GM15510 (cell line): Measurements from ENCODE around the gene WDR12.

Experiments
- POLR2A ChIP-seq: IDR thresholded peaks from 3 replicates; pipeline ENCODE4 v1.6.1; 2011; ENCODE audit warnings: borderline replicate concordance; ENCODE audit not compliant: insufficient read length; ENCODE audit errors: extremely low read depth

The WDR12 gene

GRCh38 chr2:202844656-202845055 is 66.8 kb downstream of the WDR12 start:
- TF ChIP-seq POLR2A, result no peak

- no peak for TF ChIP-seq POLR2A
Observed at GRCh38 chr2:202842690-202843089, 68.8 kb downstream of the WDR12 start.

- TF ChIP-seq POLR2A, result no peak
Observed at GRCh38 chr2:202841090-202841867, 70.2 kb downstream of the WDR12 start.

- TF ChIP-seq POLR2A, result no peak
Observed at GRCh38 chr2:202831242-202832220, 79.9 kb downstream of the WDR12 start.

- no peak for TF ChIP-seq POLR2A
Observed at GRCh38 chr2:202824901-202825300, 86.6 kb downstream of the WDR12 start.
